Neural crest cell (in vitro differentiated cells): ENCODE measurements around the gene TULP4. TPM values are rescaled to one million over a fixed set of nuclear protein-coding genes. Genes with fewer than 3 reads are reported as not detected.

ENCODE experiments used
- DNase-seq: peaks from one replicate; pipeline ENCODE4 v3.0.0; 2021; ENCODE audit warnings: low read depth, mixed read lengths, low spot score
- H3K27ac Mint-ChIP-seq: one replicate; pipeline ENCODE4 v1.8.0; 2021; ENCODE audit warnings: mild to moderate bottlenecking, mixed read lengths; ENCODE audit not compliant: unreplicated experiment
- H3K27me3 Mint-ChIP-seq: 2 replicates; pipeline ENCODE4 v1.8.0; 2021; ENCODE audit warnings: low read depth, mild to moderate bottlenecking, mixed read lengths
- H3K36me3 Mint-ChIP-seq: 2 replicates; pipeline ENCODE4 v1.8.0; 2021; ENCODE audit warnings: low read depth, mild to moderate bottlenecking, mixed read lengths
- H3K4me1 Mint-ChIP-seq: 2 replicates; pipeline ENCODE4 v1.8.0; 2021; ENCODE audit warnings: mixed read lengths
- H3K4me3 Mint-ChIP-seq: one replicate; pipeline ENCODE4 v1.8.0; 2021; ENCODE audit warnings: mild to moderate bottlenecking, mixed read lengths
- H3K9me3 Mint-ChIP-seq: 2 replicates; pipeline ENCODE4 v1.8.0; 2021; ENCODE audit warnings: mixed read lengths
- total RNA-seq: library from RNA; stranded (reverse); gene quantifications from 2 replicates; pipeline ENCODE4 v1.2.1, GENCODE V29; 2021
- TF ChIP-seq, protein P1 (sequence below): fragments of 200-600 bp; sonication (generic); conservative IDR thresholded peaks from 2 replicates; pipeline ENCODE4 v1.5.0; 2021; ENCODE audit warnings: antibody characterized with exemption, mild to moderate bottlenecking

The TULP4 gene
- total RNA-seq, 1 donor from 2014 or later = 115 TPM

DNA sequence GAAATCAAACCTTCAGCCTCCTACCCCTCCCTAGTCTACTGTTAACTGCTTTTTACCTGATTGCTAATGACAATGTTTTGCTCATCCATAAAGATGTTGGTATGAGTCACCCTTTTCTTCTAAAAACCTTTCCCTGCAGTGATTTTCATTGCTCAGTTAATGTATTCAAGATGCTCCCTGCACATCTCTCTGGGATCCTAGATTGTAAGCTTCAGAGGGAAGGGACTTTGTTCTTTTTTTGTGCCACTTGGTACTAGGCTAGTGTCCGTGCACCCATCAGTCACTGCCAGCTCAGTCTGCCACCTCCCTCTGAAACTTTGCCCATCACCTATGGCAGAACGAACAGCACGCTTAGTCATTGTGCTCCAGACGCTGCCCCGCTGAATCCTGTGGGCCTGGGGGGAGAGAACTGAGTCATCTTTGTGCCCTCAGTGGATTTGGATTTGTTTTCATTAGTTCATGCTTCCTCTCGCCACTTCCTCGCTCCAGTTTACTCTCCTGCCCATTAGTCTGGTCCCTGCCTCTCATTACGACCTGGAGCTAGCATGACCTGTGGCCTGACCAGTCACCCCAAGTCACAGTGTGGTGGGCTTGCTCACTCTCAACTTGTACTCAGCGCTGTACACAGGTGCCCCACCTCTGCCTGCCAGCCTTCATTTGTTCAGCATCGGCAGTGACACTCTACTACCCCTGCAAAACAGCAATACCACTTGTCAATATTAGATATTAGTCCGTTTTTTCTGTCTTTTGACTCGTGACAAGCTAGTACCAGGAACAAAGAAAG, 169.6 kb downstream of the TULP4 start:
- Mint-ChIP-seq H3K27ac (peak overlapping the region; percentile 89), H3K4me1 (no peaks in the 10 kb centered on the region), H3K4me3 (no peak overlapping the region), H3K36me3 (peaks cover 18% of the 10 kb centered on the region), H3K9me3 (peaks cover 3% of the 10 kb centered on the region), H3K27me3 (no peaks in the 10 kb centered on the region)
- no peak for DNase-seq
- TF ChIP-seq, protein P1, sequence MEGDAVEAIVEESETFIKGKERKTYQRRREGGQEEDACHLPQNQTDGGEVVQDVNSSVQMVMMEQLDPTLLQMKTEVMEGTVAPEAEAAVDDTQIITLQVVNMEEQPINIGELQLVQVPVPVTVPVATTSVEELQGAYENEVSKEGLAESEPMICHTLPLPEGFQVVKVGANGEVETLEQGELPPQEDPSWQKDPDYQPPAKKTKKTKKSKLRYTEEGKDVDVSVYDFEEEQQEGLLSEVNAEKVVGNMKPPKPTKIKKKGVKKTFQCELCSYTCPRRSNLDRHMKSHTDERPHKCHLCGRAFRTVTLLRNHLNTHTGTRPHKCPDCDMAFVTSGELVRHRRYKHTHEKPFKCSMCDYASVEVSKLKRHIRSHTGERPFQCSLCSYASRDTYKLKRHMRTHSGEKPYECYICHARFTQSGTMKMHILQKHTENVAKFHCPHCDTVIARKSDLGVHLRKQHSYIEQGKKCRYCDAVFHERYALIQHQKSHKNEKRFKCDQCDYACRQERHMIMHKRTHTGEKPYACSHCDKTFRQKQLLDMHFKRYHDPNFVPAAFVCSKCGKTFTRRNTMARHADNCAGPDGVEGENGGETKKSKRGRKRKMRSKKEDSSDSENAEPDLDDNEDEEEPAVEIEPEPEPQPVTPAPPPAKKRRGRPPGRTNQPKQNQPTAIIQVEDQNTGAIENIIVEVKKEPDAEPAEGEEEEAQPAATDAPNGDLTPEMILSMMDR = no peak

DNA sequence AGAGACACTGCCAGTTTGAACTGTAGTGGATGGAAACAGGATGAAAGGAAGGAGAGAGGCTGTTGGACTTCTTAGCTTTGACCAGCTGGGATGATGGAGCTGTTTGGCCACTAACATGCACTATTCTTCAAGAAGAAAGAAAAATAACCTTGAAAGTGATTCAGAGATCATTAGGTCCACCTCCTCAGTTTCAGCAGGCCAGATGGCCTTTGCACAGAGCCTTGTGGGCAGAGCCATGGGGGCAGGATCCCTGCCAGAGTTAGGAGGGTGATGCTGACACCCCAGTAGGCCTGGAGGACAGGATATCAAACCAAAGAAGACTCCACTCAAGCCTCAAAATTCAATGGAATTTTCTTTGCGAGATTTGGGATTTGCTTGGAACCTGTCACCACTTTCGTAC, 173.2 kb downstream of the TULP4 start:
- no peak for DNase-seq
- no peak overlapping the region for H3K4me3 Mint-ChIP-seq
- no peaks in the 10 kb centered on the region for H3K27me3 Mint-ChIP-seq
- H3K36me3 Mint-ChIP-seq = peaks cover 6% of the 10 kb centered on the region
- H3K27ac Mint-ChIP-seq = no peak overlapping the region
- TF ChIP-seq, protein P1 = no peak
- no peaks in the 10 kb centered on the region for H3K4me1 Mint-ChIP-seq
- no peaks in the 10 kb centered on the region for H3K9me3 Mint-ChIP-seq

DNA sequence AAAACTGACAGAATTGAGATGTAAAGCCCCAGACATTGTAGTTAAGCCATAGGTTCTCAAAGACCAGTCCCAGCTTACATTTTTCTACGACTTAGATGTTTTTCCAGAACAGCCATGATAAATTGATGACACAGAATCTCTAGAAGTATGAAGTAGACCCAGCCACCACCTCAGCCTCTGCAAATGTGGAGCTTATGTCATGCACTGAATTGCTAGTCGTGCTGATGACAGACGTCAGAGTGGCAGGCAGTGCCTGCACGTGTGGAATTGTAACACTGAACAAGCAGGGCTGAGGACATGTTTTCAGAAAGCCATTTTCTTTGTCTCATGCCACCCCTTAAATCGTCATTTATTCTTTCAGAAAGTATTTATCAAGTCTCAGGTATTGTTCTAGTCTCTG, 175.2 kb downstream of the TULP4 start:
- Mint-ChIP-seq H3K27ac (no peak overlapping the region), H3K9me3 (no peaks in the 10 kb centered on the region), H3K4me3 (no peak overlapping the region), H3K27me3 (no peaks in the 10 kb centered on the region), H3K36me3 (peaks cover 9% of the 10 kb centered on the region), H3K4me1 (no peaks in the 10 kb centered on the region)
- TF ChIP-seq, protein P1 = no peak
- no peak for DNase-seq

DNA sequence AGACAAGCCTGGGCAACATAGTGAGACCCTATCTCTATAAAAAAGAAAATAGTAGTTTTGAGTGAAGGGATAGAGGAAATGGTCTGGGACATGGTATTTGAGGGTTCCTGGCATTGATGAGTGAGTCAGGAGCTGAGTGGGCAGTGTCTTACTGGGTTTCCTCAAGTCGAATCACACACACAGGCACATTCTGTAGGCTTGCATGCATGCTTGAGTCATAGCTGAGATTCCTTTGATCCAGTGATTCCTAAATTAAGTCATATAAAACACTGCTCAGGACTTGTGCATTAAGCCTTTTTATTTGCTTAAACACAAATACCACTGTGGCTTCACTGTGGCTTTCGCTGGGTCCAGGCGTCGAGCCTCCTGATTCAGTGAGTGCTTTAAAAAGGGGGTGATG, 175.8 kb downstream of the TULP4 start:
- H3K27ac Mint-ChIP-seq = no peak overlapping the region
- no peak overlapping the region for H3K4me3 Mint-ChIP-seq
- no peaks in the 10 kb centered on the region for H3K27me3 Mint-ChIP-seq

DNA sequence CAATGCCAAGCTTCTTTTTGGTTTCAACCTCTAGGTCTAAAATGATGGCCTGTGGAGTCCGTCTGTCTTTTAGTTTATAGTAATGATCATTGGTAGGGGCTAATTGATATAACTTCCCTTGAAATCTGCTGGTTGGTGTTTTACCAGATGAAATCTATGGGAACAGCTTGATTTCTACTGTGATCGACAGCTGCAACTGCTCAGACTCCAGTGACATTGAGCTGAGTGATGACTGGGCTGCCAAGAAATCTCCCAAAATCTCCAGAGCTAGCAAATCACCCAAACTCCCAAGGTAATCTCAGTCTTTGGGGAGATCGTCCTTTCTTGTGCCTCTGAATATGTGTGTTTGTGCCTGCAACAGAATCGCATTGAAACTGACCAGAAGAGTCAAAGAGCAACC, 177.2 kb downstream of the TULP4 start:
- no peak for DNase-seq
- Mint-ChIP-seq H3K9me3 (no peaks in the 10 kb centered on the region), H3K27ac (no peak overlapping the region), H3K4me1 (no peaks in the 10 kb centered on the region), H3K27me3 (no peaks in the 10 kb centered on the region), H3K36me3 (peaks cover 14% of the 10 kb centered on the region), H3K4me3 (no peak overlapping the region)
- TF ChIP-seq, protein P1 = no peak

More for the DNA sequence above, 175.8 kb downstream of the TULP4 start:
- TF ChIP-seq, protein P1 = no peak
- Mint-ChIP-seq H3K36me3 (peaks cover 11% of the 10 kb centered on the region), H3K4me1 (no peaks in the 10 kb centered on the region), H3K9me3 (no peaks in the 10 kb centered on the region)
- DNase-seq = no peak
